ENCODE results near the gene COL11A2. TPM values are rescaled to one million over a fixed set of nuclear protein-coding genes. Genes with fewer than 3 reads are reported as not detected.

Gene COL11A2
- total RNA-seq, 4 donors from 2014 or later: 0.16 to 0.30 (median 0.28) TPM

DNA sequence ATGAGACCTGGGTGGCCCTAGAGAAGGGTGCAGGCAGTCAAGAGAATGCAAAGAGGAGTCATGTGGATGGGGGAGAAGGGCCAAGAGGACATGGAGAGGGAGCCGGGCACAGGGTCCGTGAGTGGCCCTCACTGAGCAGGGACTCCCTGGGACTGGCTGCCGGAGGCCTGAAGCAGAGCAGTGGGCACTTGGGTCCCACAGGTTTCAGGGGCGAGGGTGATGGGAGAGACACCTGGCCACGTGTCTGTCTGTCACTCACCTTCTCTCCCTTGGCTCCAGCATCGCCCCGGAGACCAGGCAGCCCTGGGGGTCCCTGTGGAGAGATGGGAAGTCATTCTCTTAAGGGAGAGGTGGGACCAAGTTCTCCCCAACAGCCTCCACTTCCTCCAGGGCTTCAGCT lies 25.5 kb downstream of the COL11A2 start:
- intact Hi-C loops (cut with DNase I; ENCODE audit: low total_unique reads): no loop called here
- no peak overlapping the region for H3K4me3 ChIP-seq (ENCODE audit: low read depth, poor library complexity, severe bottlenecking)
- TF ChIP-seq POLR2A (IDR thresholded peaks at IDR 0.05): no peak
- TF ChIP-seq, protein P1, sequence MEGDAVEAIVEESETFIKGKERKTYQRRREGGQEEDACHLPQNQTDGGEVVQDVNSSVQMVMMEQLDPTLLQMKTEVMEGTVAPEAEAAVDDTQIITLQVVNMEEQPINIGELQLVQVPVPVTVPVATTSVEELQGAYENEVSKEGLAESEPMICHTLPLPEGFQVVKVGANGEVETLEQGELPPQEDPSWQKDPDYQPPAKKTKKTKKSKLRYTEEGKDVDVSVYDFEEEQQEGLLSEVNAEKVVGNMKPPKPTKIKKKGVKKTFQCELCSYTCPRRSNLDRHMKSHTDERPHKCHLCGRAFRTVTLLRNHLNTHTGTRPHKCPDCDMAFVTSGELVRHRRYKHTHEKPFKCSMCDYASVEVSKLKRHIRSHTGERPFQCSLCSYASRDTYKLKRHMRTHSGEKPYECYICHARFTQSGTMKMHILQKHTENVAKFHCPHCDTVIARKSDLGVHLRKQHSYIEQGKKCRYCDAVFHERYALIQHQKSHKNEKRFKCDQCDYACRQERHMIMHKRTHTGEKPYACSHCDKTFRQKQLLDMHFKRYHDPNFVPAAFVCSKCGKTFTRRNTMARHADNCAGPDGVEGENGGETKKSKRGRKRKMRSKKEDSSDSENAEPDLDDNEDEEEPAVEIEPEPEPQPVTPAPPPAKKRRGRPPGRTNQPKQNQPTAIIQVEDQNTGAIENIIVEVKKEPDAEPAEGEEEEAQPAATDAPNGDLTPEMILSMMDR (IDR thresholded peaks at IDR 0.05): no peak
- 85 to 94% methylated on average over 7 of the region's 7 CpGs for WGBS, 2 donors
- DNase-seq (ENCODE audit: low spot score in 2 of 2): no peak

DNA sequence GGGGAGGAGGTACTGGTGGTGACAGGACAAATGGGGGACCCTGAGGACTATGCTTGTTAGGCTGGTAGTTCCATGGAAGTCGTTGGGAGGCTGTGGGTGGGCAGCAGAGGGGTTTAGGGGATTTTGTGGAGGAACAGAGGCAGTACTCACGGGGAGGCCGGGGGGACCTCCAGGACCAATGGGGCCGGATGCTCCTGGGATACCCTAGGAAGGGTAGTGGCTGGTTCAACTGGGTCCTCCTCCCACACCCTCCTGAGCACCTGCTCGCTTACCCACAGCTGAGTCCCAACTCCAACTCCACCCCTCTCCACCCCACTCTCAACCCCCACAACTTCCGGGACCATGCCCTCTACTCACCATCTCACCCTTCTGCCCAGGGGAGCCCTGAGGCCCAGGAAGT lies 25.9 kb downstream of the COL11A2 start:
- WGBS, 2 donors: 91 to 93% methylated on average over 6 of the region's 6 CpGs
- intact Hi-C loops (cut with DNase I; ENCODE audit: low total_unique reads): no loop called here
- DNase-seq (ENCODE audit: low spot score in 2 of 2): no peak
- TF ChIP-seq POLR2A (IDR thresholded peaks at IDR 0.05): no peak
- H3K4me3 ChIP-seq (ENCODE audit: low read depth, poor library complexity, severe bottlenecking): no peak overlapping the region

DNA sequence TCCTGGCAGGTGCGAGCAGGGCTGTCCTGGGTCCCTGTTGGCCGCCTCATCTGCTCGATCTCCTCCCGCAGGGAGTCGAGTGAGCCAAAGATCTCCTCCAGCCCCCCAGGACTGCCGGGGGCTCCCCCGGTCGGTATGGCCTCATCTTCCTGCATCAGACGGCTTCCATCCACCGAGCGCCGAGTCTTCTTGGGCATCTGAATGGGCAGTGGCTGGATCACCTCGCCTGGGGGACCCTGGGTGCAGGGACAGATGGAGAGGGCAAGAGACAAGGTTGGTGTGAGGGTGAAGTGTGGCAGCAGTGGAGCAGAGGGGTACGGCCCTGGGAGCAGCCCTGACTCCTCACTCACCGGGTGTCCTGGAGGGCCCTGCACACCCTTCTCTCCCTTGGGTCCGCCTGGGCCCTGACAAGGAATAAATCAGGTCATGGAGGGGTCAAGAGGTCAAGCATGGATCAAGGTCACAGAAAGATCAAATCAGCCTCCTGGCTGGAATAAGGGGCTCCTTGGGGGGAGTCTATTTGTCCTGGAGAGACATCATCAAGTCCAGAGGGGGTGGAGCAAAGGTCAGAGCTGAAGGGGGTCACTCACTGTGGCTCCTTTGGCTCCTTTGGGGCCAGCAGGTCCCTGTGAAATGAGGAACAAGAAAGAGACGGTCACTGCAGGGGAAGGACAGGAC lies 26.5 kb downstream of the COL11A2 start:
- DNase-seq (ENCODE audit: low spot score in 2 of 2): no peak
- 86 to 87% methylated on average over 17 of the region's 17 CpGs for WGBS, 2 donors
- TF ChIP-seq, protein P1 (IDR thresholded peaks at IDR 0.05): no peak
- TF ChIP-seq POLR2A (IDR thresholded peaks at IDR 0.05): no peak
- H3K4me3 ChIP-seq (ENCODE audit: low read depth, poor library complexity, severe bottlenecking): no peak overlapping the region
- intact Hi-C loops (cut with DNase I; ENCODE audit: low total_unique reads): no loop called here

DNA sequence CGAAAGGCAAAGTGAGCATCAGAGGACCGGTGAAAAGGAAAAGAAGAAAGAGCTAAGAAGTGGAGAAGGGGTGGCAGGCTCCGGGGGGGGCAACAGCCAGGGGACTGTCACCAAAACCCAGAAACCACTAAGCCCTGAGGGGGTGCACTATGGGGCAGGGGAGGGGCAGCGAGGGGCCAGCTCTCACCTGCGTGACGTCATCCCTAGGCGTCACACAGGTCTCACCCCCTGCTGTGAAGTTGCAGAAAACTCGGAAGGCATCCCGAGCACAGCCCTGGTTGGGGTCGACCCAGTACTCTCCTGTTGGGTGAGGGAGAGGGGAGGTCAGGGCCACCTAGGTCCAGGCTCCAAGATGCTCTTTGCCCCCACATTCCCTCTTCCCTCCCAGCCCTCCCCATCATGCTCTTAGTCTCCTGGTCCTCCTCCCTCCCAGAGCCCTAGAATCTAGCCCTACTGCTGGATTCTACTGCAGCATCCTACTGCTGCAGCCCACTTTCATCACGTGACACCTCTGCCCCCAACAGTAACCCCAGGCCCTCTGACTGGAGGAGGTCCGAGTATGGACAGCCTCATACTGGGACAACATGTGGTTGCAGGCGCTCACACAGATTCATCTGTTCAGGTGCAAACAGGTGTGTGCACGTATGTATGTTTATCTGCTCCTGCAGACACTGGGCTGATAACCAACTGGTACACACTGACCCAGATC lies 27.4 kb downstream of the COL11A2 start:
- H3K4me3 ChIP-seq (ENCODE audit: low read depth, poor library complexity, severe bottlenecking): no peak overlapping the region
- 60 to 72% methylated on average over 14 of the region's 14 CpGs for WGBS, 2 donors
- intact Hi-C loops (cut with DNase I; ENCODE audit: low total_unique reads): no loop called here
- TF ChIP-seq, protein P1 (IDR thresholded peaks at IDR 0.05): no peak
- no peak for TF ChIP-seq POLR2A (IDR thresholded peaks at IDR 0.05)
- DNase-seq (ENCODE audit: low spot score in 2 of 2): peak in 1 of 2 donors; percentile 32

DNA sequence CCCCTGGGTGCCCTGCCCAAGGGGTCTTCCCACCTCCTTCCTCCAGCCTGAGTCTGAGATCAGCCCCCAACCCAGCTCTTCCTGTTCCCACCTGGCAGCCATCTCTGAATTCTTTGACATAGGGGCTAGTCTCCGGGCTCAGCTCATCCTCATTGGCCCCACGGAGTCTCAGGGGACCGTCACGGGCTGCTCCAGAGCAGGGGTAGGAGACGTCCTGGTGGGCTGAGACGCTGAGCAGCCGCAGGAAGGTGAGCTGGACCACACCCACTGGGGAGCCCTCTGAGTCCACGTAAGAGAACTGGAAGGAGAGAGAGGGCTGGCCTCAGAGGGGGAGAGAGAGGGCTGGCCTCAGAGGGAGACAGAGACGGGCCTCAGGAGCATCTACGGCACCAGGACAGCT lies 28.1 kb downstream of the COL11A2 start:
- no peak for DNase-seq (ENCODE audit: low spot score in 2 of 2)
- intact Hi-C loops (cut with DNase I; ENCODE audit: low total_unique reads): no loop called here
- 51 to 54% methylated on average over 10 of the region's 10 CpGs for WGBS, 2 donors
- H3K4me3 ChIP-seq (ENCODE audit: low read depth, poor library complexity, severe bottlenecking): no peak overlapping the region
- TF ChIP-seq POLR2A (IDR thresholded peaks at IDR 0.05): no peak
- TF ChIP-seq, protein P1 (IDR thresholded peaks at IDR 0.05): no peak

DNA sequence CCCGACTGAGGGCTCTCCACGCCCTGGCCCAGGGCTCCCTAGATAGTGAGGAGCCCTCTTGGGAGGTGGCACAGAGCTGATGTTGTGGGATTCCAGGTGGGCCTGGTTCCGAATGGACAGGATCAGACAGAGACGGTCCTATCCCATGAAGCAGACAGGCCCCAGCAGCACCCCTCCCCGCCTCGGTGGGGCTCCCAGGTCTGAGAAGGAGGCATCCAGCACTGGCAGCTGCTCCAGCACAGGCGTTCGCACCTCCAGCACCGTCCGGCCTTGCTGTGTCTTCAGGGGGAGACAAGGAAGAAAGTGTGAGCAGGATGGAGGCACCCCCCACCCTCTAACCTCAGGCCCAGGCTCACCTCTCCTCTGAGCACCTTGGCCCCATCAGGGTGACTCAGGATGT lies 28.7 kb downstream of the COL11A2 start:
- no peak for TF ChIP-seq POLR2A (IDR thresholded peaks at IDR 0.05)
- TF ChIP-seq, protein P1 (IDR thresholded peaks at IDR 0.05): no peak
- H3K4me3 ChIP-seq (ENCODE audit: low read depth, poor library complexity, severe bottlenecking): no peak overlapping the region
- intact Hi-C loops (cut with DNase I; ENCODE audit: low total_unique reads): no loop called here
- 59 to 61% methylated on average over 8 to 9 of the region's 10 CpGs for WGBS, 2 donors
- DNase-seq (ENCODE audit: low spot score in 2 of 2): peak in 1 of 2 donors; percentile 83

Measured in lower leg skin (tissue), 4 donors.